GM12891 (cell line): ENCODE results near the gene PREX1.

Experiments used
- POLR2A ChIP-seq: IDR thresholded peaks from 2 replicates; pipeline ENCODE4 v1.6.1; 2011; ENCODE audit warnings: low read depth, low read length, control low read depth
- POLR2AphosphoS5 ChIP-seq: IDR thresholded peaks from 2 replicates; pipeline ENCODE4 v1.6.1; 2011; ENCODE audit warnings: low read depth, low read length, control low read depth

- TF ChIP-seq POLR2A (no peak), POLR2AphosphoS5 (no peak)
Measured at GRCh38 chr20:48684501-48685041, 143.2 kb downstream of the PREX1 start.
